ENCODE measurements around the gene HDAC8. TPM values are rescaled to one million over a fixed set of nuclear protein-coding genes. Genes with fewer than 3 reads are reported as not detected.

Gene HDAC8
- total RNA-seq, 2 donors from 2014 or later: 33.3 to 33.9 TPM

GRCh38 chrX:72317139-72317538 is 255.5 kb downstream of the HDAC8 start:
- Histone ChIP-seq H3K4me3 (ENCODE audit: low read length) (no peak overlapping the region), H3K9me3 (ENCODE audit: control insufficient read depth, low read length) (no peaks in the 10 kb centered on the region), H3K9ac (ENCODE audit: extremely low read depth, low read length, poor library complexity, severe bottlenecking) (no peak overlapping the region), H3K27ac (ENCODE audit: low read depth, low read length) (no peak overlapping the region), H3K36me3 (ENCODE audit: control insufficient read depth, insufficient read depth, low read length) (no peaks in the 10 kb centered on the region), H3K27me3 (ENCODE audit: control insufficient read depth, insufficient read depth, low read length, poor library complexity, severe bottlenecking) (no peaks in the 10 kb centered on the region), H3K4me1 (ENCODE audit: control insufficient read depth, insufficient read depth, low read length) (no peaks in the 10 kb centered on the region)
- H3K27me3 Mint-ChIP-seq (ENCODE audit: insufficient read depth): peaks cover 25% of the 10 kb centered on the region
- no peaks in the 10 kb centered on the region for H3K4me1 Mint-ChIP-seq
- no peak overlapping the region for H3K4me3 Mint-ChIP-seq
- no peak for TF ChIP-seq CTCF (conservative IDR thresholded peaks at IDR 0.05)
- no peak overlapping the region for H3K27ac Mint-ChIP-seq
- H3K36me3 Mint-ChIP-seq (ENCODE audit: low read depth): no peaks in the 10 kb centered on the region
- 96 to 100% methylated on average over 3 to 4 of the region's 4 CpGs for WGBS, 2 experiments (ENCODE audit: insufficient coverage in 1 of 2, insufficient read length in 1 of 2)
- H3K9me3 Mint-ChIP-seq: peaks cover 59% of the 10 kb centered on the region
- no peak for DNase-seq

GRCh38 chrX:72316408-72317110 is 256.1 kb downstream of the HDAC8 start:
- Mint-ChIP-seq H3K36me3 (ENCODE audit: low read depth) (no peaks in the 10 kb centered on the region), H3K27ac (no peak overlapping the region), H3K9me3 (peaks cover 58% of the 10 kb centered on the region), H3K4me1 (no peaks in the 10 kb centered on the region), H3K4me3 (no peak overlapping the region), H3K27me3 (ENCODE audit: insufficient read depth) (peaks cover 25% of the 10 kb centered on the region)
- DNase-seq: no peak
- Histone ChIP-seq H3K9ac (ENCODE audit: extremely low read depth, low read length, poor library complexity, severe bottlenecking) (no peak overlapping the region), H3K9me3 (ENCODE audit: control insufficient read depth, low read length) (no peaks in the 10 kb centered on the region), H3K36me3 (ENCODE audit: control insufficient read depth, insufficient read depth, low read length) (no peaks in the 10 kb centered on the region), H3K27ac (ENCODE audit: low read depth, low read length) (no peak overlapping the region), H3K27me3 (ENCODE audit: control insufficient read depth, insufficient read depth, low read length, poor library complexity, severe bottlenecking) (no peaks in the 10 kb centered on the region), H3K4me1 (ENCODE audit: control insufficient read depth, insufficient read depth, low read length) (no peaks in the 10 kb centered on the region), H3K4me3 (ENCODE audit: low read length) (no peak overlapping the region)
- 51 to 80% methylated on average over 1 to 12 of the region's 12 CpGs for WGBS, 2 experiments (ENCODE audit: insufficient coverage in 1 of 2, insufficient read length in 1 of 2)
- TF ChIP-seq CTCF (conservative IDR thresholded peaks at IDR 0.05): no peak

- H3K4me3 ChIP-seq (ENCODE audit: low read length): no peak overlapping the region
- Mint-ChIP-seq H3K4me3 (no peak overlapping the region), H3K4me1 (no peaks in the 10 kb centered on the region), H3K27ac (no peak overlapping the region), H3K9me3 (peaks cover 48% of the 10 kb centered on the region), H3K27me3 (ENCODE audit: insufficient read depth) (peaks cover 32% of the 10 kb centered on the region), H3K36me3 (ENCODE audit: low read depth) (no peaks in the 10 kb centered on the region)
- H3K27ac ChIP-seq (ENCODE audit: low read depth, low read length): no peak overlapping the region
- DNase-seq: no peak
- no peaks in the 10 kb centered on the region for H3K9me3 ChIP-seq (ENCODE audit: control insufficient read depth, low read length)
- H3K9ac ChIP-seq (ENCODE audit: extremely low read depth, low read length, poor library complexity, severe bottlenecking): no peak overlapping the region
- TF ChIP-seq CTCF (conservative IDR thresholded peaks at IDR 0.05): no peak
- H3K27me3 ChIP-seq (ENCODE audit: control insufficient read depth, insufficient read depth, low read length, poor library complexity, severe bottlenecking): peaks cover 7% of the 10 kb centered on the region
- H3K4me1 ChIP-seq (ENCODE audit: control insufficient read depth, insufficient read depth, low read length): no peaks in the 10 kb centered on the region
- 85% methylated on average over 3 of the region's 3 CpGs; no CpG with 5 or more reads in 1 of the 2 experiments for WGBS, 2 experiments (ENCODE audit: insufficient coverage in 1 of 2, insufficient read length in 1 of 2)
- H3K36me3 ChIP-seq (ENCODE audit: control insufficient read depth, insufficient read depth, low read length): no peaks in the 10 kb centered on the region
Observed at GRCh38 chrX:72314881-72315280, 257.8 kb downstream of the HDAC8 start.
